HepG2 (cell line): Measurements from ENCODE around the gene GNB3. TPM values are rescaled to one million over a fixed set of nuclear protein-coding genes. Genes with fewer than 3 reads are reported as not detected.

Source experiments
- ATF7-NPFF ChIP-seq: sonication (generic); formaldehyde crosslinking; IDR thresholded peaks from 2 replicates; pipeline ENCODE4 v1.8.1; 2023; ENCODE audit warnings: mild to moderate bottlenecking, low read depth, missing genetic modification reagents, moderate library complexity
- CREB1 ChIP-seq, 2 experiments: fragments of 450-650 bp in 1 of 2; IDR thresholded peaks; 2 replicates each; pipeline ENCODE4 v1.6.1; 2016 to 2017; ENCODE audit warnings: control low read depth in 1 of 2, mild to moderate bottlenecking in 1 of 2, missing compliant biosample characterization in 1 of 2, missing genetic modification characterization in 1 of 2
- GABPB1 ChIP-seq: IDR thresholded peaks from 2 replicates; pipeline ENCODE4 v1.6.1; 2016; ENCODE audit warnings: mild to moderate bottlenecking, missing genetic modification reagents, moderate library complexity, missing compliant biosample characterization
- GPN1 ChIP-seq: sonication (generic); formaldehyde crosslinking; IDR thresholded peaks from 2 replicates; pipeline ENCODE4 v1.5.1; 2020; ENCODE audit warnings: missing genetic modification reagents, borderline replicate concordance
- HDAC1 ChIP-seq: sonication (generic); formaldehyde crosslinking; IDR thresholded peaks from 2 replicates; pipeline ENCODE4 v1.5.1; 2020; ENCODE audit warnings: mild to moderate bottlenecking, missing genetic modification reagents
- HIVEP1 ChIP-seq: sonication (generic); formaldehyde crosslinking; IDR thresholded peaks from 2 replicates; pipeline ENCODE4 v1.4.0; 2020; ENCODE audit warnings: mild to moderate bottlenecking, missing genetic modification reagents
- KMT2B ChIP-seq: IDR thresholded peaks from 2 replicates; pipeline ENCODE4 v1.6.1; 2016; ENCODE audit warnings: missing genetic modification reagents, missing compliant biosample characterization
- MEF2D ChIP-seq: sonication (generic); formaldehyde crosslinking; IDR thresholded peaks from 2 replicates; pipeline ENCODE4 v1.5.1; 2020; ENCODE audit warnings: mild to moderate bottlenecking, missing genetic modification reagents
- PHF20 ChIP-seq: sonication (generic); formaldehyde crosslinking; IDR thresholded peaks from 2 replicates; pipeline ENCODE4 v1.5.0; 2020; ENCODE audit warnings: mild to moderate bottlenecking, missing genetic modification reagents
- RAD21 ChIP-seq: fragments of 450-650 bp; formaldehyde crosslinking; IDR thresholded peaks from 2 replicates; pipeline ENCODE4 v1.5.0; 2020; ENCODE audit warnings: mild to moderate bottlenecking
- RBFOX2 ChIP-seq: fragments of 200-400 bp; formaldehyde crosslinking; IDR thresholded peaks from 2 replicates; pipeline ENCODE4 v1.6.1; 2017; ENCODE audit warnings: low read depth, mild to moderate bottlenecking, low read length
- SMYD3 ChIP-seq: sonication (generic); formaldehyde crosslinking; IDR thresholded peaks from 2 replicates; pipeline ENCODE4 v1.8.1; 2023; ENCODE audit warnings: mild to moderate bottlenecking, missing genetic modification reagents
- ZNF292 ChIP-seq: sonication (generic); formaldehyde crosslinking; IDR thresholded peaks from 2 replicates; pipeline ENCODE4 v1.8.1; 2022; ENCODE audit warnings: mild to moderate bottlenecking, low read depth, missing genetic modification reagents, borderline replicate concordance
- ZNF616 ChIP-seq: sonication (generic); formaldehyde crosslinking; IDR thresholded peaks from 2 replicates; pipeline ENCODE4 v1.5.0; 2020; ENCODE audit warnings: low read depth, mild to moderate bottlenecking, missing genetic modification reagents
- ZNF652 ChIP-seq: IDR thresholded peaks from 2 replicates; pipeline ENCODE4 v1.6.1; 2016; ENCODE audit warnings: low read depth, borderline replicate concordance
- polyA plus RNA-seq, 8 experiments: library from polyadenylated mRNA; depleted of rRNA in 3 of 8; stranded (reverse) in 7 of 8; unstranded in 1 of 8; fragments of >200 nt; fragmentation: Illumina TruSeq in 4 of 8; extraction: Trizol in 4 of 8; gene quantifications; 2 replicates each; pipeline versions ENCODE4 v1.2.1 to v1.2.3, GENCODE V29; 2011 to 2016; ENCODE audit warnings: low read depth in 4 of 8, missing spikeins in 1 of 8, mixed read lengths in 1 of 8; ENCODE audit not compliant: insufficient read depth in 1 of 8
- total RNA-seq, 5 experiments: library from RNA; depleted of rRNA; stranded (reverse); fragments of >200 nt; fragmentation: Illumina TruSeq; extraction: Trizol; gene quantifications; 2 replicates each; pipeline ENCODE4 v1.2.3, GENCODE V29; 2016; ENCODE audit warnings: low read depth in 1 of 5
- TF ChIP-seq, protein P1 (sequence below): sonication (generic); formaldehyde crosslinking; IDR thresholded peaks from 2 replicates; pipeline ENCODE4 v1.4.0; 2020; ENCODE audit warnings: missing genetic modification reagents, borderline replicate concordance
- TF ChIP-seq, protein P2 (sequence below), 2 experiments: sonication (generic) in 1 of 2; formaldehyde crosslinking in 1 of 2; IDR thresholded peaks; 2 replicates each; pipeline versions ENCODE4 v1.4.0 to v1.6.1; 2018 to 2020; ENCODE audit warnings: missing genetic modification reagents in 2 of 2, borderline replicate concordance in 1 of 2, low read depth in 1 of 2, mild to moderate bottlenecking in 1 of 2, missing biosample characterization in 1 of 2
- TF ChIP-seq, protein P3 (sequence below), 2 experiments: sonication (generic) in 1 of 2; formaldehyde crosslinking in 1 of 2; IDR thresholded peaks; 2 replicates each; pipeline versions ENCODE4 v1.5.1 to v1.6.1; 2011 to 2020; ENCODE audit warnings: borderline replicate concordance in 1 of 2, low read depth in 1 of 2, low read length in 1 of 2, mild to moderate bottlenecking in 1 of 2, missing genetic modification reagents in 1 of 2, moderate library complexity in 1 of 2
- TF ChIP-seq, protein P4 (sequence below): sonication (generic); formaldehyde crosslinking; IDR thresholded peaks from 2 replicates; pipeline ENCODE4 v1.4.0; 2020; ENCODE audit warnings: mild to moderate bottlenecking, missing genetic modification reagents
- TF ChIP-seq, protein P5 (sequence below): sonication (generic); formaldehyde crosslinking; IDR thresholded peaks from 2 replicates; pipeline ENCODE4 v1.4.0; 2020; ENCODE audit warnings: missing genetic modification reagents

The GNB3 gene
- total and polyA plus RNA-seq, 2 of the 13 experiments (the other 11 are each of a cell fraction or from before 2014, with no cell fraction given) = 1.3 to 3.6 TPM

DNA sequence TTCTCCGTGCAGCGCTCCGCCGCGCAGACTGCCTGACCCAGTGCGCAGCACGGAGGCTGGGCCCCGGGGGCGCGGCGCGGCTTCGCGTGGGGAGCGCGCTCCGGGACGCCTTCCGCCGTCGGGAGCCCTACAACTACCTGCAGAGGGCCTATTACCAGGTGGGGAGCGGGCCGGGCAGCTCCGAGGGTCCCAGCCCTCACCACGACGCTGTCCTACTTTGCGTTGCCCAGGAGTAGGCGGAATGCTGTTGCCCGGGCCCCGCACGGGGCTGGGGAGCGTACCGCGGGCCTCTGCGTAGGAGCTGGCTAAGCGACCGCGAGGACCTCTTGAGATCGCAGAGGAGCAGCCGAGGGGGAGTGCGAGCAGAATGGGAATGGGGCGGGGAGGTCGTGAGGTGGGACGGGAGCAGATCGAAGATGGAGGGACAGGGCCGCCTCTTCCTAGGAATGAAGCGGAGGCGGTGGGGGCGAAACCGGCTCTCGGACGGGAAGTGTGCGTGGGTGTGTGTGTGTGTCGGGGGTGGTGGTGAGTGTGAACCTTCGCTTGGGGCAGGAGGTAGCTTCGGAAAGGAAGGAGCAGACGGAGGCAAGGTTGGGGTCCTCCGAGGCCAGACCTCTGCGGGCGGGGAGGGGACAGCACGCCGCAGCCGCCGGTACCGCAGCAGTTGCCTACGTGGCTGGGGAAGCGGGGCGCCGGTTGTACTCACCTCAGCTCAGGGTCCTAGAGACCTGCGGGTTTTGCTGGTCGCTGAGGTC is 11.8 kb upstream of the GNB3 start (continued):
- TF ChIP-seq CREB1 (IDR thresholded peaks at IDR 0.05) = peak; percentile 7; the same call in 1 of the 2 replicates
- TF ChIP-seq CREB1 (CRISPR knock-in tag; IDR thresholded peaks at IDR 0.05) = no peak
- TF ChIP-seq GABPB1 (CRISPR knock-in tag) = peak; percentile 58
- TF ChIP-seq, protein P1, sequence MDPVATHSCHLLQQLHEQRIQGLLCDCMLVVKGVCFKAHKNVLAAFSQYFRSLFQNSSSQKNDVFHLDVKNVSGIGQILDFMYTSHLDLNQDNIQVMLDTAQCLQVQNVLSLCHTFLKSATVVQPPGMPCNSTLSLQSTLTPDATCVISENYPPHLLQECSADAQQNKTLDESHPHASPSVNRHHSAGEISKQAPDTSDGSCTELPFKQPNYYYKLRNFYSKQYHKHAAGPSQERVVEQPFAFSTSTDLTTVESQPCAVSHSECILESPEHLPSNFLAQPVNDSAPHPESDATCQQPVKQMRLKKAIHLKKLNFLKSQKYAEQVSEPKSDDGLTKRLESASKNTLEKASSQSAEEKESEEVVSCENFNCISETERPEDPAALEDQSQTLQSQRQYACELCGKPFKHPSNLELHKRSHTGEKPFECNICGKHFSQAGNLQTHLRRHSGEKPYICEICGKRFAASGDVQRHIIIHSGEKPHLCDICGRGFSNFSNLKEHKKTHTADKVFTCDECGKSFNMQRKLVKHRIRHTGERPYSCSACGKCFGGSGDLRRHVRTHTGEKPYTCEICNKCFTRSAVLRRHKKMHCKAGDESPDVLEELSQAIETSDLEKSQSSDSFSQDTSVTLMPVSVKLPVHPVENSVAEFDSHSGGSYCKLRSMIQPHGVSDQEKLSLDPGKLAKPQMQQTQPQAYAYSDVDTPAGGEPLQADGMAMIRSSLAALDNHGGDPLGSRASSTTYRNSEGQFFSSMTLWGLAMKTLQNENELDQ = peak; percentile 46; the same call in 1 of the 2 replicates
- TF ChIP-seq SMYD3 (CRISPR knock-in tag) = 0 out of 2 replicates have a peak, but pooled peaks have one; percentile 38
- TF ChIP-seq, protein P2, sequence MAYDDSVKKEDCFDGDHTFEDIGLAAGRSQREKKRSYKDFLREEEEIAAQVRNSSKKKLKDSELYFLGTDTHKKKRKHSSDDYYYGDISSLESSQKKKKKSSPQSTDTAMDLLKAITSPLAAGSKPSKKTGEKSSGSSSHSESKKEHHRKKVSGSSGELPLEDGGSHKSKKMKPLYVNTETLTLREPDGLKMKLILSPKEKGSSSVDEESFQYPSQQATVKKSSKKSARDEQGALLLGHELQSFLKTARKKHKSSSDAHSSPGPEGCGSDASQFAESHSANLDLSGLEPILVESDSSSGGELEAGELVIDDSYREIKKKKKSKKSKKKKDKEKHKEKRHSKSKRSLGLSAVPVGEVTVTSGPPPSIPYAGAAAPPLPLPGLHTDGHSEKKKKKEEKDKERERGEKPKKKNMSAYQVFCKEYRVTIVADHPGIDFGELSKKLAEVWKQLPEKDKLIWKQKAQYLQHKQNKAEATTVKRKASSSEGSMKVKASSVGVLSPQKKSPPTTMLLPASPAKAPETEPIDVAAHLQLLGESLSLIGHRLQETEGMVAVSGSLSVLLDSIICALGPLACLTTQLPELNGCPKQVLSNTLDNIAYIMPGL (CRISPR knock-in tag; IDR thresholded peaks at IDR 0.05; ENCODE audit: borderline replicate concordance in 1 of 2, low read depth in 1 of 2) = peak; percentile 43 to 92; a peak in 3 of 4 replicates
- TF ChIP-seq MEF2D (CRISPR knock-in tag) = 0 out of 2 replicates have a peak, but pooled peaks have one; percentile 29
- TF ChIP-seq PHF20 (CRISPR knock-in tag) = peak; percentile 44
- TF ChIP-seq ZNF616 (CRISPR knock-in tag) = 0 out of 2 replicates have a peak, but pooled peaks have one; percentile 40
- TF ChIP-seq RBFOX2 = peak; percentile 90
- TF ChIP-seq ZNF652 (CRISPR knock-in tag) = no peak
- TF ChIP-seq, protein P3, sequence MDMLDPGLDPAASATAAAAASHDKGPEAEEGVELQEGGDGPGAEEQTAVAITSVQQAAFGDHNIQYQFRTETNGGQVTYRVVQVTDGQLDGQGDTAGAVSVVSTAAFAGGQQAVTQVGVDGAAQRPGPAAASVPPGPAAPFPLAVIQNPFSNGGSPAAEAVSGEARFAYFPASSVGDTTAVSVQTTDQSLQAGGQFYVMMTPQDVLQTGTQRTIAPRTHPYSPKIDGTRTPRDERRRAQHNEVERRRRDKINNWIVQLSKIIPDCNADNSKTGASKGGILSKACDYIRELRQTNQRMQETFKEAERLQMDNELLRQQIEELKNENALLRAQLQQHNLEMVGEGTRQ (IDR thresholded peaks at IDR 0.05; ENCODE audit: low read depth, low read length) = no peak
- TF ChIP-seq, protein P3 (CRISPR knock-in tag; IDR thresholded peaks at IDR 0.05; ENCODE audit: borderline replicate concordance) = peak; percentile 30; the same call in 1 of the 2 replicates
- TF ChIP-seq, protein P4, sequence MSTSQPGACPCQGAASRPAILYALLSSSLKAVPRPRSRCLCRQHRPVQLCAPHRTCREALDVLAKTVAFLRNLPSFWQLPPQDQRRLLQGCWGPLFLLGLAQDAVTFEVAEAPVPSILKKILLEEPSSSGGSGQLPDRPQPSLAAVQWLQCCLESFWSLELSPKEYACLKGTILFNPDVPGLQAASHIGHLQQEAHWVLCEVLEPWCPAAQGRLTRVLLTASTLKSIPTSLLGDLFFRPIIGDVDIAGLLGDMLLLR (CRISPR knock-in tag) = 0 out of 2 replicates have a peak, but pooled peaks have one; percentile 25
- 0 out of 2 replicates have a peak, but pooled peaks have one; percentile 30 for TF ChIP-seq KMT2B
- peak; percentile 38; the same call in 1 of the 2 replicates for TF ChIP-seq ZNF292 (CRISPR knock-in tag)
- TF ChIP-seq ATF7-NPFF (CRISPR knock-in tag) = peak; percentile 68; the same call in 1 of the 2 replicates
- TF ChIP-seq, protein P5, sequence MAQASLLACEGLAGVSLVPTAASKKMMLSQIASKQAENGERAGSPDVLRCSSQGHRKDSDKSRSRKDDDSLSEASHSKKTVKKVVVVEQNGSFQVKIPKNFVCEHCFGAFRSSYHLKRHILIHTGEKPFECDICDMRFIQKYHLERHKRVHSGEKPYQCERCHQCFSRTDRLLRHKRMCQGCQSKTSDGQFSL (CRISPR knock-in tag) = no peak
- TF ChIP-seq RAD21 (CRISPR knock-in tag) = peak; percentile 21; the same call in 1 of the 2 replicates
- TF ChIP-seq HIVEP1 (CRISPR knock-in tag) = peak; percentile 66
- TF ChIP-seq HDAC1 (CRISPR knock-in tag) = peak; percentile 72
- TF ChIP-seq GPN1 (CRISPR knock-in tag) = peak; percentile 92
